ENCODE data around the gene CRACR2A. TPM values are rescaled to one million over a fixed set of nuclear protein-coding genes. Genes with fewer than 3 reads are reported as not detected.

CRACR2A gene
- total and polyA plus RNA-seq, 9 of the 15 experiments (the other 6 are each of a cell fraction or from before 2014, with no cell fraction given): 2.1 to 15.1 (median 10.4) TPM

DNA sequence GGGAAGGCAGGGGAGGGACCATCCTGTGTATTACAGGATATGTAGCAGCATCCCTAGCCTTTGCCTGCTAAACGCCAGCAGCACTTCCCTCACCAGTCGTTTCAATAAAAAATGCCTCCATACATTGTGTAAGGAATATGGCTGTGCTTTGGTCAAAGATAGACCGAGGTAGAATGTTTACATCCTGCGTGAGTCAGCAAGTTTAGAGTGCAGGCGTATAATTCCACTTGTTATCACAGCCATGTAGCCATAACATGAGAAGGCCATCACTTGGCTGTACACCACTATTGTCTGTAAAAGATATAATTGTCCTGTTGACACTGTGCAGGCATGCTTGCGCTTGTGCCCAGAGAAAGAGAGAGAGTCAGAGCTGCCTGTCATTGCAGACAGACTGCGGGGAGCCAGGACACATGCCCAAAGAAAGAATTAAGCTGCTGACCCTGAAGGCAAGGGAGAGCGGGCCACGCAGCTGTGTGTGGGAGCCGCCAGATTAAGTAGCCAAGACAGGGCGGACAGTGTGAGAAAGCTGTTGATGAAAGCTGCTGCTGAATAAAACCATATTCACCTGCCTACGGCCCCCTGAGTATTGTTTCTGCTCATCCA, 68.4 kb downstream of the CRACR2A start (continued):
- TF ChIP-seq, protein P1, sequence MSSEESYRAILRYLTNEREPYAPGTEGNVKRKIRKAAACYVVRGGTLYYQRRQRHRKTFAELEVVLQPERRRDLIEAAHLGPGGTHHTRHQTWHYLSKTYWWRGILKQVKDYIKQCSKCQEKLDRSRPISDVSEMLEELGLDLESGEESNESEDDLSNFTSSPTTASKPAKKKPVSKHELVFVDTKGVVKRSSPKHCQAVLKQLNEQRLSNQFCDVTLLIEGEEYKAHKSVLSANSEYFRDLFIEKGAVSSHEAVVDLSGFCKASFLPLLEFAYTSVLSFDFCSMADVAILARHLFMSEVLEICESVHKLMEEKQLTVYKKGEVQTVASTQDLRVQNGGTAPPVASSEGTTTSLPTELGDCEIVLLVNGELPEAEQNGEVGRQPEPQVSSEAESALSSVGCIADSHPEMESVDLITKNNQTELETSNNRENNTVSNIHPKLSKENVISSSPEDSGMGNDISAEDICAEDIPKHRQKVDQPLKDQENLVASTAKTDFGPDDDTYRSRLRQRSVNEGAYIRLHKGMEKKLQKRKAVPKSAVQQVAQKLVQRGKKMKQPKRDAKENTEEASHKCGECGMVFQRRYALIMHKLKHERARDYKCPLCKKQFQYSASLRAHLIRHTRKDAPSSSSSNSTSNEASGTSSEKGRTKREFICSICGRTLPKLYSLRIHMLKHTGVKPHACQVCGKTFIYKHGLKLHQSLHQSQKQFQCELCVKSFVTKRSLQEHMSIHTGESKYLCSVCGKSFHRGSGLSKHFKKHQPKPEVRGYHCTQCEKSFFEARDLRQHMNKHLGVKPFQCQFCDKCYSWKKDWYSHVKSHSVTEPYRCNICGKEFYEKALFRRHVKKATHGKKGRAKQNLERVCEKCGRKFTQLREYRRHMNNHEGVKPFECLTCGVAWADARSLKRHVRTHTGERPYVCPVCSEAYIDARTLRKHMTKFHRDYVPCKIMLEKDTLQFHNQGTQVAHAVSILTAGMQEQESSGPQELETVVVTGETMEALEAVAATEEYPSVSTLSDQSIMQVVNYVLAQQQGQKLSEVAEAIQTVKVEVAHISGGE (CRISPR knock-in tag; IDR thresholded peaks at IDR 0.05): 0 out of 6 replicates have a peak, but pooled peaks of 1 of the 3 experiments have one; percentile 37
- TF ChIP-seq HDGF (IDR thresholded peaks at IDR 0.05) (no peak), JUND (IDR thresholded peaks at IDR 0.05; ENCODE audit: borderline replicate concordance, low read depth, low read length) (no peak), JUND (tag; IDR thresholded peaks at IDR 0.05; ENCODE audit: borderline replicate concordance, low read depth, low read length) (peak; percentile 75; the same call in 2 of the 3 replicates), MLLT1 (IDR thresholded peaks at IDR 0.05) (no peak), ZNF584 (CRISPR knock-in tag; IDR thresholded peaks at IDR 0.05; ENCODE audit: low read depth) (peak; percentile 90), ZBTB8A (IDR thresholded peaks at IDR 0.05; ENCODE audit: partially characterized antibody) (no peak), ELF2 (CRISPR knock-in tag; IDR thresholded peaks at IDR 0.05) (no peak), HMBOX1 (IDR thresholded peaks at IDR 0.05) (no peak), PML (IDR thresholded peaks at IDR 0.05; ENCODE audit: low read length) (no peak), CHD1 (IDR thresholded peaks at IDR 0.05; ENCODE audit: low read length) (no peak), MCM3 (IDR thresholded peaks at IDR 0.05) (no peak), ZNF589 (CRISPR knock-in tag; IDR thresholded peaks at IDR 0.05; ENCODE audit: low read depth) (peak; percentile 82; the same call in 1 of the 2 replicates), PHF20 (IDR thresholded peaks at IDR 0.05; ENCODE audit: partially characterized antibody) (no peak), BACH1 (tag; IDR thresholded peaks at IDR 0.05) (peak; percentile 71), TBL1XR1 (IDR thresholded peaks at IDR 0.05; ENCODE audit: low read length in 2 of 2) (peak in 1 of 2 experiments; percentile 53; a peak in 1 of 4 replicates), FUS (optimal IDR thresholded peaks at IDR 0.05; ENCODE audit: low read depth, low read length) (no peak), CXXC5 (CRISPR knock-in tag; IDR thresholded peaks at IDR 0.05) (peak; percentile 59), NR4A1 (CRISPR knock-in tag; IDR thresholded peaks at IDR 0.05) (no peak), NR4A1 (tag; IDR thresholded peaks at IDR 0.05) (peak; percentile 97), DNMT1 (IDR thresholded peaks at IDR 0.05) (no peak)
- TF ChIP-seq, protein P2, sequence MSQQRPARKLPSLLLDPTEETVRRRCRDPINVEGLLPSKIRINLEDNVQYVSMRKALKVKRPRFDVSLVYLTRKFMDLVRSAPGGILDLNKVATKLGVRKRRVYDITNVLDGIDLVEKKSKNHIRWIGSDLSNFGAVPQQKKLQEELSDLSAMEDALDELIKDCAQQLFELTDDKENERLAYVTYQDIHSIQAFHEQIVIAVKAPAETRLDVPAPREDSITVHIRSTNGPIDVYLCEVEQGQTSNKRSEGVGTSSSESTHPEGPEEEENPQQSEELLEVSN (IDR thresholded peaks at IDR 0.05; ENCODE audit: borderline replicate concordance in 1 of 2, extremely low read depth in 1 of 2, insufficient read depth in 1 of 2, insufficient read length in 1 of 2, low read depth in 1 of 2, low read length in 1 of 2, poor library complexity in 1 of 2, severe bottlenecking in 1 of 2): no peak

Data from K562 (cell line).